ENCODE data around the gene FANCC. TPM values are rescaled to one million over a fixed set of nuclear protein-coding genes. Genes with fewer than 3 reads are reported as not detected.

Gene FANCC
- total and polyA plus RNA-seq, 10 donors = 0.89 to 9.7 (median 6.6) TPM

DNA sequence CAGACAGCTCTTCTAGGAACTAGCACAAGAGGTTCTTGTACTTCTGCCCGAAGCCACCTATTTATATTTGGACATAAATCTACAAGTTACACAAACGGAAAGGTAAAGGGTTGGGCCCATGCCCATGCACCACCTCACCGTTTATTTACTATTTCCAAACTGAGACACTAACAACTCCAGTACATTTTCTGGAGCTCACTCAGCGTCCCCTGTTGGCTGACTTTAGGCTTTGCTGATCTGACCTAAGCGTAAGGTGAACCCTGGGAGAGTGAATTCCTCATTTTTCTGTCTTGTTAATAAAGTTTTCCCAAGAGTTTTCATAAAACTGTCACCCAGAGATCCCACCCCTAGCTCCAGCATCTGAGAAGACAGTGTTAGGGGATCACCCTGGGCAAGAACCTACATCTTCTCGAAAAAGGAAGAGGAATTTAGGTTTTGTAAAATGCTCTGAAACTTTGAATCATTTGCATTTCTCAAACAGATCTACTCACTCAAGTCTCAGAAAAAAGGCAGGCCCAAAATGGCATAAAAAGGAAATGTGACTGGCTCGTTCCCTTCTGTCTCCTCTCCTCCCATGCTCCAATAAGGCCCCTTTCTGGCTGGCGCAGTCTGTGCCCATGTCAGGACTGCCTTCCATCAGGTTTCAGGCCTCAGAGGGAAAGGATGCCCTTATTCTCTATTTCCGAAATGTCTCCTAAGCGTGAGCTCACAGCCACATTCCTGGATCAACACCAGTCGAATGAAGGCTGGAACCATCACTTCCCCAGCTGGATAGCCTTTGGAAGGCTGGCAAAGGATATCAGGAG, 201.3 kb downstream of the FANCC start:
- Histone ChIP-seq H3K4me3 (no peak overlapping the region), H3K4me1 (no peaks in the 10 kb centered on the region), H3K9me3 (no peaks in the 10 kb centered on the region), H3K36me3 (peaks cover 0 to 28% (median 6%) of the 10 kb centered on the region in 6 donors), H3K27ac (no peak overlapping the region), H3K27me3 (replicated peaks in 1 of 7) (no peaks in the 10 kb centered on the region)
- intact Hi-C loops (cut with DNase I; ENCODE audit: low total_unique reads) = no loop called here
- no peak for DNase-seq
- TF ChIP-seq, protein P1, sequence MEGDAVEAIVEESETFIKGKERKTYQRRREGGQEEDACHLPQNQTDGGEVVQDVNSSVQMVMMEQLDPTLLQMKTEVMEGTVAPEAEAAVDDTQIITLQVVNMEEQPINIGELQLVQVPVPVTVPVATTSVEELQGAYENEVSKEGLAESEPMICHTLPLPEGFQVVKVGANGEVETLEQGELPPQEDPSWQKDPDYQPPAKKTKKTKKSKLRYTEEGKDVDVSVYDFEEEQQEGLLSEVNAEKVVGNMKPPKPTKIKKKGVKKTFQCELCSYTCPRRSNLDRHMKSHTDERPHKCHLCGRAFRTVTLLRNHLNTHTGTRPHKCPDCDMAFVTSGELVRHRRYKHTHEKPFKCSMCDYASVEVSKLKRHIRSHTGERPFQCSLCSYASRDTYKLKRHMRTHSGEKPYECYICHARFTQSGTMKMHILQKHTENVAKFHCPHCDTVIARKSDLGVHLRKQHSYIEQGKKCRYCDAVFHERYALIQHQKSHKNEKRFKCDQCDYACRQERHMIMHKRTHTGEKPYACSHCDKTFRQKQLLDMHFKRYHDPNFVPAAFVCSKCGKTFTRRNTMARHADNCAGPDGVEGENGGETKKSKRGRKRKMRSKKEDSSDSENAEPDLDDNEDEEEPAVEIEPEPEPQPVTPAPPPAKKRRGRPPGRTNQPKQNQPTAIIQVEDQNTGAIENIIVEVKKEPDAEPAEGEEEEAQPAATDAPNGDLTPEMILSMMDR (IDR thresholded peaks at IDR 0.05 in 8 of 11, conservative IDR thresholded peaks at IDR 0.05 in 3 of 11) = no peak
- TF ChIP-seq POLR2A (IDR thresholded peaks at IDR 0.05) (no peak), POLR2AphosphoS5 (IDR thresholded peaks at IDR 0.05) (no peak)
- WGBS, 5 donors = 88 to 92% (median 90%) methylated on average over 11 of the region's 11 CpGs

- DNase-seq = no peak
- TF ChIP-seq POLR2A (IDR thresholded peaks at IDR 0.05) = no peak
- TF ChIP-seq, protein P1 (IDR thresholded peaks at IDR 0.05 in 8 of 11, conservative IDR thresholded peaks at IDR 0.05 in 3 of 11) = no peak
- no peak for TF ChIP-seq POLR2AphosphoS5 (IDR thresholded peaks at IDR 0.05)
- Histone ChIP-seq H3K4me3 (no peak overlapping the region), H3K27ac (no peak overlapping the region), H3K4me1 (no peaks in the 10 kb centered on the region), H3K9me3 (no peaks in the 10 kb centered on the region), H3K27me3 (replicated peaks in 1 of 7) (no peaks in the 10 kb centered on the region), H3K36me3 (peaks cover 0 to 36% (median 10%) of the 10 kb centered on the region in 6 donors)
- intact Hi-C loops (cut with DNase I; ENCODE audit: low total_unique reads) = no loop called here
- WGBS, 5 donors = 92 to 97% (median 96%) methylated on average over 6 of the region's 6 CpGs
Observed at GRCh38 chr9:95115104-95115503, 202.4 kb downstream of the FANCC start.

DNA sequence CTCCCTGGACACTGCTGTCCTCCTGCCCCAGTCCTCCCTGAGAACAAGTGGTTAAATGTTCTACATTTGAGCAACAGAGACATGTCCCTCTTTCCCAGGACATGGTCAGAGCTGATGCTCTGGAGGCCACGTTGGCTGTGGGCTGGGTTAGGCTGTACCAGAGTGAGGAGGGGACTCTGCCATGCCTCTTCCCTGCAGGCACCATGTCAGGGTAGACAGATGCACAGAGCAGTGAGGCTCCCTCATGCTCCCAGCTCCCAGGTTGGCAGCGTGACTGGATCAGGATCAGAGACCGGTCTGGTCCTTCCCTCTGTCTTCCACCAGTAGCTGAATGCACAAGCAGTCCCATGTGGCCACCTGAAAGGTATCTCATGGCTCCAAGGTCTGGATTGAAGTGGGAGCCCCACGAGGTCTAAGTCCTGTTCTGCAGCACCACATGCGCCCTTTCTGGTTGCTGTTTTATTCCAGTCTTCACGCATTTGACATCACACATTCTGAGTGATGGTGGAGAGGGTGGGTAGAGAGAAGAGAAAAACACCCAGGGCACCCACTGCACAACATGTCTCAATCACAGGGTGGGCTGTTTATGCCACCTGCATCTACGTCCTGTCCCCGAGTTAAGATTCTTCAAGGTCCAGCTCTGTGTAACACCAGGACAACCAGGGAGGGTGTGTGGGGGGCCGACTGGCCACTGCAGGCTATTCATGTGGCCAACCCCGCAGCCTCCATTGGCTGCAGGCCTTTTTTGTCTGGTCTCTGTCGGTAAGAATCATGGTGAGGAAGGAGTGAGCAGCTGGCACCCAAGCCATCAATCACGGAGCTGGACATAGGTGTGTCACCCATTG, 204.9 kb downstream of the FANCC start:
- Histone ChIP-seq H3K27me3 (replicated peaks in 1 of 7) (no peaks in the 10 kb centered on the region), H3K4me1 (peaks cover 0 to 13% (median 0%) of the 10 kb centered on the region in 6 donors), H3K36me3 (peaks cover 0 to 50% (median 10%) of the 10 kb centered on the region in 6 donors), H3K9me3 (no peaks in the 10 kb centered on the region), H3K27ac (no peak overlapping the region), H3K4me3 (no peak overlapping the region)
- TF ChIP-seq POLR2AphosphoS5 (IDR thresholded peaks at IDR 0.05) = no peak
- TF ChIP-seq, protein P1 (IDR thresholded peaks at IDR 0.05 in 8 of 11, conservative IDR thresholded peaks at IDR 0.05 in 3 of 11) = no peak
- no peak for TF ChIP-seq POLR2A (IDR thresholded peaks at IDR 0.05)
- 93 to 96% (median 95%) methylated on average over 11 to 12 of the region's 12 CpGs for WGBS, 5 donors
- no peak for DNase-seq
- intact Hi-C loops (cut with DNase I; ENCODE audit: low total_unique reads) = no loop called here

DNA sequence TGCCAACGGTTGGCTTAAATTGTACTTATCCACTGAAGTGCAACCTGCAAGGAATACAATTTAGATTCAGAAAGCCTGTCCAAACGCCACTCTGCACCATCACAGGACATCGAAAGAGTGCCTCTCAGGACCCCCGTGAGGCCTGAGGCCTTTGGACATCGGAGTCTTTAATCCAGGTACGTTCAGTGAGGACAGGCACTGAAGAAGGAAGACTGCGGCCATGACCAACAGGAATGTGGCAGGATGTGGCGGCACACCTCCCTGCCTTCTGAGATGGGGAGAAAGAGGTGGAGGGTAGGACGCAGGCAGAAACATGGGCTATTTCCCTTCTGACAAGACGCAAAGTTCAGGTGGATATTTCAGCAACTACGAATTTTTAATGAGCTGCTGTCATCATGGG, 205.8 kb downstream of the FANCC start:
- no peak overlapping the region for H3K4me3 ChIP-seq
- no peak for TF ChIP-seq POLR2A (IDR thresholded peaks at IDR 0.05)
- TF ChIP-seq, protein P1 (IDR thresholded peaks at IDR 0.05 in 8 of 11, conservative IDR thresholded peaks at IDR 0.05 in 3 of 11) = no peak
- TF ChIP-seq POLR2AphosphoS5 (IDR thresholded peaks at IDR 0.05) = no peak
- DNase-seq = no peak
- WGBS, 5 donors = 93 to 97% (median 94%) methylated on average over 11 of the region's 11 CpGs
- peaks cover 0 to 59% (median 10%) of the 10 kb centered on the region in 6 donors for H3K36me3 ChIP-seq
- intact Hi-C loops (cut with DNase I; ENCODE audit: low total_unique reads) = no loop called here
- H3K4me1 ChIP-seq = peaks cover 0 to 21% (median 0%) of the 10 kb centered on the region in 6 donors
- no peaks in the 10 kb centered on the region for H3K27me3 ChIP-seq (replicated peaks in 1 of 7)
- H3K27ac ChIP-seq = no peak overlapping the region
- no peaks in the 10 kb centered on the region for H3K9me3 ChIP-seq

Data from spleen (tissue), 11 donors.